CD4-positive, alpha-beta T cell treated with Interleukin-1 beta for 1 hour (primary cell): ENCODE measurements around the gene CDK10.

ENCODE experiments used
- DNase-seq, 2 donors: peaks; one replicate each; pipeline ENCODE4 v3.0.0-alpha.2; 2020 to 2022

Gene CDK10

DNA sequence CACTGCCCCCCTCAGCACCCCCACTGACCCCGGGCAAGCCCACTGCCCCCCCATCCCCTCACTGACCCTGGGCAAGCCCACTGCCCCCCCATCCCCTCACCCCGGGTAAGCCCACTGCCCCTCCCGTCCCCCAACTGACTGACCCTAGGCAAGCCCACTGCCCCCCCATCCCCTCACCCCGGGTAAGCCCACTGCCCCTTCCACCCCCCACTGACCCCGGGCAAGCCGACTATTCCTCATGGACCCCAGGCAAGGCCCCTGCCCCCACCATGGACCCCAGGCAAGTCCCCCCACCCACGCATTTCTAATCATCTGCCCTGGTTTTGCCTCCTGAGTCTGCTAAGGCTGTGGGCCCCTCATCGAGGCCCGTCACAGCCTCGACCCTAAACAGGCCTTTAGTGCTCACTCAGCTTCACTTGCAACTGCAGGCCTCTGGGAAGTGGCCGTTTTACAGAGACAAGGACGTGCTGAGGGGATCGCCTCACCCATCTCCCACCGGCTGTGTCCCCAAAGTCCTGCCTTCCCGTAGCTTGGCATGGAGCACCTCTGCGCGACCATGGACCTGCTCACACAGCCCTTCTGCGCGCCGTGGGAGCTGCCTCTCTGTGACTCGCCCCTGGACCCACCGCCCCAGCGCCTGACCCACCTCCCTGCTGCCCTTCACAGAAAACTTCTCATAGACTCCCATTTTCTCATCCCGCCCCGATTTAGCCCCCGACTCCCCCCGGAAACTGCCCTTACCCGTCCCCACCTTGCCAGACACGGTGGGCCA is 30.6 kb downstream of the CDK10 start:
- DNase-seq: no peak

GRCh38 chr16:89717688-89718505 is 31.4 kb downstream of the CDK10 start:
- no peak for DNase-seq

DNA sequence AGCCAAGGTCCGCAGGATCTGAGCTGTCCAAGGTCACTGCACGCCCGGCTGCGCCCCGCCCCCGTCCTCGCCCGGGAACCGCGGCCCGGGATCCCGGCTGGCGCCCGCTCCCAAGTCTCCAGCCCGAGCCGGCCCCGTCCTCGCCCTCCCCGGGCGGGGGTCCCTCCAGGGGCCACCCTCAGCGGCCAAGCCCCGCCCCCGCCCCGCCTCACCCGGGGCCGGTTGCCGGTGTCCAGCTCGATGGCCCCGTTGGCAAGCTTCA is 34.0 kb downstream of the CDK10 start:
- no peak for DNase-seq

DNA sequence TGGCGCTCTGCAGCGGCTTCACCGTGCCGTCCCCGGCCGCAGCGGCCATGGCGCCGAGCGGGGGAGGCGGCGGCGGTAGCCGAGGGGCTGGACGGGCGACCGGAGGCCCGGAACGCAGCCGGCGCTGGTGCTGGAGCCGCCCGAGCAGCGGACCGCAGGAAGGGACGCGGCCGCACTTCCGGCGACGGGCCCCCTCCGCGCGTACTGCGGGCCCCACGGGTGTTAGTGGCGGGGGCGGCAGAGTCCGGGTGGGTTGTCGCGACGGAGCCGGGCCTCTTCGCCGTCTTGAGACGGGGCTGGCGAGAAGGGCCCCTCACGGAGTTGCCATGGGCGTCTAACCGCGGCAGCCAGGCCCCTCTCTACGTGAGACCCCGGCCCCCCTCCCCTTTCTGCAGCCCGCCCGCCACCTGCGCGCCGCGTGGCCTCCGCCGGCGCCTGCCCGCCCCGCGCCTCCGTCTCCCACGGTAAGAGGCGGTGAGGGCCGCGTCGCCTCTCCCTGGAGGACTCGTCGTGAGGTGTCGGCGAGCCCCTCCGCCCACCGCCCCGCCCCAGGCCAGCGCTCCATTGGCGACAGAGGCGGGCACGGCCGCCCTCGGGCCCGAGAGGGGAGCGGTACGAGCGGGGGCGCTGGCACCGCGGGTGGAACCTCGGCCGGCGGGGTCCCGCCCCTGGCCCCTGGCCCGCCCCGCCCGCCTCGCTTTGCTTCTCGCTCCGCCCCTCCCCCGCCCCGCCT is 34.5 kb downstream of the CDK10 start, which contains the start of the genes VPS9D1 and ZNF276:
Gene VPS9D1 (minus strand): TSS at position 86 of the 733 bp plus-strand sequence. CDS start 37 bp downstream, at position 49.
Gene ZNF276 (plus strand): TSS at position 725 of the 733 bp plus-strand sequence. CDS start 104 bp downstream, outside the sequence.
- peak; percentile 80 to 84 for DNase-seq

DNA sequence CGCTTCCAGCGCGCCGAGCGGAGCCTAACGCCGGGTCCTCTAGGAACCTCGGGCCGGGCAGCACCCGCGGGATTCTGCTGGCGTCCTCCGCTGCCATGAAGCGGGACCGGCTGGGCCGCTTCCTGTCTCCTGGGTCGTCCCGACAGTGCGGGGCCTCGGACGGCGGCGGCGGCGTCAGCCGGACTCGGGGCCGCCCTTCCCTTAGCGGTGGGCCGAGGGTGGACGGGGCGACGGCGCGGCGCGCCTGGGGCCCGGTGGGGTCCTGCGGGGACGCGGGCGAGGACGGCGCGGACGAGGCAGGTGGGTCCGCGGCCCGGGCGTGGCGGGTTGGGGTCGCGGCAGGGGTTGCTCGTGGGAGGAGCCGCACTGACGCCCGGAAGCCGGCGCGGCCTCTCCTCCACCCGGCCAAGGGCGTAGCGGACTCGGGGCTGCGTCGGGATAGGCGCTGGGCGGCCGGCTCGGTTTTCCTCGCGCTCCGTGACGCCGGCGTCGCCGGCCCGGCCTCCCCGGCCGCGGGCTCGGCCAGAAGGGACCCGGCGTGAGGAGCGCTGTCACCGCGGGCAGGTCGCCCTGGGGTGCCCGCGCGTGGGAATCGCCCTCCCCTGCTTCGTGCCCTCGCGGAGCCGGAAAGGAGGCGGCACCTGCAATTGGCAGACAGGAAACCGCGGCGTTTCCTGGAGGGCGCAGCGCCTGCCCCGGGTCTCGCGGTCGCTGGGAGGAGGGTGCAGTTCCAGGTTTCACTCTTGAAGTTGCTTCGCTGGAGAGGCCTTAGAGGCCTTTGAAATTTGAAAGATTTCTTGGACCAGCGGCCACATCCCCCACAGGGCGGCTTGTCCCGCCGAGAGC is 35.3 kb downstream of the CDK10 start:
- DNase-seq: peak; percentile 90 to 93

DNA sequence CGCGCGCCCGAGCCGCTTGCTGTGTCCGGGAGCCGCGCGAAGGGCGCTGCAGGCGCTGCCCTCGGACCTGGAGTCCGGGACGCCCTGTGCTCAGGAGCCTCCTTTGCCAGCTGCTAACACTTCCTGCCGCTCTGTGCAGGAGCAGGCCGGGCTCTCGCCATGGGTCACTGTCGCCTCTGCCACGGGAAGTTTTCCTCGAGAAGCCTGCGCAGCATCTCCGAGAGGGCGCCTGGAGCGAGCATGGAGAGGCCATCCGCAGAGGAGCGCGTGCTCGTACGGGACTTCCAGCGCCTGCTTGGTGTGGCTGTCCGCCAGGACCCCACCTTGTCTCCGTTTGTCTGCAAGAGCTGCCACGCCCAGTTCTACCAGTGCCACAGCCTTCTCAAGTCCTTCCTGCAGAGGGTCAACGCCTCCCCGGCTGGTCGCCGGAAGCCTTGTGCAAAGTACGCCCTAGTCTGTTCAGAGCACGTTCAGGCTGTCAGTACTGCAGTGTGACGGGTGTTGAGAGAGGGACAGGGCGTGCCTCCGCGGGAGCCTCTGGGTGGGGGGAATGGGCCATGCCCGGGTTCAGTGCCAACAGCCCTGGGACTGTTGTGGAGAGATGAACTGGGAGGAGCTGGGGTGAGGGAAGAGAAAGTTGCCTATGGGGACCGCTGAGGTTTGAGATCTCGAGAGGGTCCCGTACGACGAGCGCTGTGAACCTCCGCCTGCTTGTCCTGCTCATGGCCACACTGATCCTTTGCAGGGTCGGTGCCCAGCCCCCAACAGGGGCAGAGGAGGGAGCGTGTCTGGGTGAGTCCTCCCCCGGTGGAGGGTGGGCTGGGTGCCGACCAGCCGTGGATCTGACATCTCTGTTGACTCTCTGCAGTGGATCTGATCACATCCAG is 36.1 kb downstream of the CDK10 start:
- peak; percentile 81 to 86 for DNase-seq

- DNase-seq: peak; percentile 85 to 86
Measured at GRCh38 chr16:89723279-89724250, 37.1 kb downstream of the CDK10 start.

DNA sequence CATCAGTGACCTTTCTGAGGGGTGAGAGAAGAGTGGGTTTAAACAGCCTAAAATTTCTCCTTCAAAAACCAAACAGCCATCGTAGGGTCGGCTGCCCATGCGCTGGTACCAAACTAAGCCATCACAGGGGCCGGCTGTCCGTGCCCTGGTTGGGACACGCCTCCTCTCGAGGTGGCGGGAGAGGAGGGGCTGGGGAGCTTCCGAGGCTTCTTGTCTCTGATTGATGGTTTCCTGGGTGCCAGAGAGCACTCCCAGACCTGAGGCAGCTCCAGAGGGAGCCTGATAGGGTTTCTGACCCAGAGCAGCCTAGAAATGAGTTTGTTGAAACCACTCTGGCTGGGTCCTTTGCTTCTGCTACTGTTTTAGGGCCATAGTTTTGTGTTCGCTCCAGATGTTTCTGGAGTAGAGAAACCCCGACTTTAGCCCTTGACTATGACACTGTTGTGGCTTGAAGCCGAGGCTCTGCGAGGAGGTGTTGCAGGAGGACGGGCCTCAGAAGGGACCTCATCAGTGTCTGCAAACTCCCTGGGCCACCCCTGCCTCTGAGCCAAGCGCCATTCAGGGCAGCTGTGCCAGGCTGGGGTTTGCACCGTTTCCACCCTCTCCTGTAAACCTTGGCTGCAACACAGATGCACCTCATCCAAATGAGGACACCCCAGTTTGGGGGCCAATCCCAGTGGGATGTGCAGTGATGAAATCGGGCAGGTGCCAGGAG is 41.1 kb downstream of the CDK10 start:
- DNase-seq: no peak

GRCh38 chr16:89729293-89729692 is 42.8 kb downstream of the CDK10 start:
- DNase-seq: no peak

- no peak for DNase-seq
Measured at GRCh38 chr16:89729863-89730593, 43.5 kb downstream of the CDK10 start.

- no peak for DNase-seq
Measured at GRCh38 chr16:89730610-89731234, 44.2 kb downstream of the CDK10 start.

DNA sequence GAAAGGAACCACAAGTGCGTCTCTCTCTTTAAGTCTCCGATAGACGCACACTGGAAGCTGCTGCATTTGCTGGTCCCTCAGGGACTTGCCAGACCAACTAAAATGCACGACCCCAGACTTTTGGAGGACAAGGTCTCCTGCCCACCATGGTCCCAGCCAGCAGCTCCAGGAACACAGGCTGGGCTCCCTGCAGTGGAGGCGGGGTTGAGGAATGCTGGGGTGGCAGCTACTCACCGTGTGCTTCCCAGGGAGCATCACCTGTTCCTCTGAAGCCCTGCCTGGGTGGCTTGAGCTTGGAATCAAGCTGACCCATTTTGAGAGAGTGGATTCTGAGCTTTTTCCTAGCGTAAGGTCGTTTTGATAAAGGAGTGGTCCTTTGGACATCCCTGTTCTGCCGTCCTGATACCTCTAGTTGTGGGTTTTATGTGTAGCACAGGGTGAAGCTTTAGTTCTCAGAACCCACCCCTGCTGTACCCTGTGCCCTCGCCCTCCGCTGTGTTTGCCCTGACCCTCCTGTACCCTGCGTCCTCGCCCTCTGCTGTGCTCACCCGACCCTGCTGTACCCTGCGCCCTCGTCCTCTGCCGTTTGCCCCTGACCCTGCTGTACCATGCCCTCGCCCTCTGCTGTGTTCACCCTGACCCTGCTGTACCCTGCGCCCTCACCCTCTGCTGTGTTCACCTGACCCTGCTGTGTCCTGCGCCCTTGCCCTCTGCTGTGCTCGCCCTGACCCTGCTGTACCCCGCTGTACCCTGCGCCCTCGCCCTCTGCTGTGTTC is 45.8 kb downstream of the CDK10 start:
- DNase-seq: no peak

GRCh38 chr16:89732918-89733242 is 46.4 kb downstream of the CDK10 start:
- DNase-seq: no peak

DNA sequence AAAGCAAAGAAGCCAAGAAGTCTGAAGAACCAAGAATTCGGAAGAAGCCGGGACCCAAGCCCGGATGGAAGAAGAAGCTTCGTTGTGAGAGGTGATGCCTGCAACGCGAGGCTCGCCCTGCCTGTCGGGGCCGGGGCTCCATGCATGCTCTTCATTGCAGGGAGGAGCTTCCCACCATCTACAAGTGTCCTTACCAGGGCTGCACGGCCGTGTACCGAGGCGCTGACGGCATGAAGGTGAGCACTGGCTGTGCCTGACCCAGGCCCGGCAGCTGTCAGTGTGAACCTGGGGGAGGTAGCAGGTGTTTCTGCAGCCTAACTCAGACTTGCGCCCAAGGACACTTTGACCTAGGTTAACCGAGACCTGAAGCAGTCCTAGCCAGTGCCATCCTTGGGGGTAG is 46.8 kb downstream of the CDK10 start:
- DNase-seq: no peak

DNA sequence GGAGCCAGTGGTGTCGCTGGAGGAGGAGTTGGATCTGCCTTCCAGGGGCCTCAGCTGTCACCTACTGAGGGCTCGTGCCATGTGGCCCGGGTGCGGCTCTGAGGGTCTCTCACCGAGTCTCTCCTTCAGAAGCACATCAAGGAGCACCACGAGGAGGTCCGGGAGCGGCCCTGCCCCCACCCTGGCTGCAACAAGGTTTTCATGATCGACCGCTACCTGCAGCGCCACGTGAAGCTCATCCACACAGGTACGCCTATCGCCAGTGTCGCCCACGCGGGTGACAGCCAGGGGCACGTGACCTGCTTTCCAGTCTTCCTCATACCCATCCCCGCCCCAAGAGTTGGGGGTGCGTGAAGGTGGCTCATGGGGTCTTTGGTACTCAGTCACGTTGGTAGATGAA is 47.3 kb downstream of the CDK10 start:
- no peak for DNase-seq

DNA sequence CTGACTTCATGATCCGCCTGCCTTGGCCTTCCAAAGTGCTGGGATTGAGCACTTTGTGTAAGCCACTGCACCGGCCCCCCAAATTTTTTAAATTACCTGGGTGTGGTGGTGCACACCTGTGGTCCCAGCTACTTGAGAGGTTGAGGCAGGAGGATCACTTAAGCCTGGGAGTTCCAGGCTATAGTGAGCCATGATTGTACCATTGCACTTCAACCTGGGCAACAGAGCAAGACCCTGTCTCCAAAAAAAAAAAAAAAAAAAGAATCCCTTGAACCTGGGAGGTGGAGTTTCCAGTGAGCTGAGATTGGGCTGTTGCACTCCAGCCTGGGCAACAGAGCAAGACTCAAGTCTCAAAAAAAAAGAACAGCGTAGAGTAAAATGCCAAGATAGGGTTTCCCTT is 50.1 kb downstream of the CDK10 start:
- DNase-seq: no peak

DNA sequence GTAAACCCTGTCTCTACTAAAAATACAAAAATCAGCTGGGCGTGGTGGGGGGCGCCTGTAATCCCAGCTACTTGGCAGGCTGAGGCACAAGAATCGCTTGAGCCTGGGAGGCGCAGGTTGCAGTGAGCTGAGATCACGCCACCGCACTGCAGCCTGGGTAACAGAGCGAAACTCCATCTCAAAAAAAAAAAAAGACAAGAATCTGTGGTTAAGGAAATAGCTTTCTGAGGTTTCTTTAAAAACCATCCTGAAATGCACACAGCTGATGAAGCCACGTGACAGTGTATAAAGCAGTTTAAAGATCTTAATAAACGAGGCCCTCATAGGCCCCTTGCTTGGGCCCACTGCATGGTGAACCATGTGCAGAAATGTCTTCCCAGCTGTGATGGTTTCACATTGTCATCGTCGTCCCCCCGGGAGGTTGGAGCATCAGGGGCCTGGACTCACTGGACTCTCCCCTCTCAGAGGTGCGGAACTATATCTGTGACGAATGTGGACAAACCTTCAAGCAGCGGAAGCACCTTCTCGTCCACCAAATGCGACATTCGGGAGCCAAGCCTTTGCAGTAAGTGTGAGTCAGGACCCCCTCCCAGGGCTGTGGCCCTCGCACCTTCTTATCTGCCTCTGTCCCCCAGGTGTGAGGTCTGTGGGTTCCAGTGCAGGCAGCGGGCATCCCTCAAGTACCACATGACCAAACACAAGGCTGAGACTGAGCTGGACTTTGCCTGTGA is 51.0 kb downstream of the CDK10 start:
- DNase-seq: peak; percentile 50 to 61
